Trophoblast cell (in vitro differentiated cells and primary cell): ENCODE measurements around the gene PSMB4.

Experiments
- DNase-seq, 2 donors: peaks; one replicate each; pipeline ENCODE4 v3.0.0-alpha.2; 2016
- H2AFZ ChIP-seq: 2 replicates; pipeline ENCODE4 v1.6.1; 2013; ENCODE audit warnings: low read length, moderate library complexity, mild to moderate bottlenecking; ENCODE audit not compliant: insufficient read depth, poor library complexity
- H2AK5ac ChIP-seq: 2 replicates; pipeline ENCODE4 v1.6.1; 2013; ENCODE audit warnings: mild to moderate bottlenecking, low read length
- H2BK120ac ChIP-seq: 2 replicates; pipeline ENCODE4 v1.6.1; 2013; ENCODE audit warnings: low read length, mild to moderate bottlenecking, moderate library complexity; ENCODE audit not compliant: insufficient read depth, poor library complexity
- H2BK12ac ChIP-seq: 2 replicates; pipeline ENCODE4 v1.6.1; 2013; ENCODE audit warnings: mild to moderate bottlenecking, low read length, moderate library complexity
- H2BK5ac ChIP-seq: 2 replicates; pipeline ENCODE4 v1.6.1; 2013; ENCODE audit warnings: low read length, low read depth, moderate library complexity, mild to moderate bottlenecking; ENCODE audit not compliant: poor library complexity
- H3K14ac ChIP-seq: 2 replicates; pipeline ENCODE4 v1.6.1; 2013; ENCODE audit warnings: mild to moderate bottlenecking, low read length
- H3K18ac ChIP-seq: 2 replicates; pipeline ENCODE4 v1.6.1; 2013; ENCODE audit warnings: mild to moderate bottlenecking, low read length
- H3K23ac ChIP-seq: 2 replicates; pipeline ENCODE4 v1.6.1; 2013; ENCODE audit warnings: low read length
- H3K27ac ChIP-seq: 2 replicates; pipeline ENCODE4 v1.5.1; 2013; ENCODE audit warnings: low read depth, mild to moderate bottlenecking, inconsistent platforms, low read length, moderate library complexity
- H3K27me3 ChIP-seq: 2 replicates; pipeline ENCODE4 v1.6.1; 2013; ENCODE audit warnings: inconsistent platforms, mild to moderate bottlenecking, low read length, moderate library complexity; ENCODE audit not compliant: insufficient read depth
- H3K36me3 ChIP-seq, 2 experiments: 1 replicate in 1 of 2; 2 replicates in 1 of 2; pipeline ENCODE4 v1.6.1; 2013; ENCODE audit warnings: low read length in 2 of 2, mild to moderate bottlenecking in 2 of 2, moderate library complexity in 1 of 2; ENCODE audit not compliant: insufficient read depth in 2 of 2, control insufficient read depth in 1 of 2
- H3K4ac ChIP-seq: 2 replicates; pipeline ENCODE4 v1.6.1; 2013; ENCODE audit warnings: low read depth, mild to moderate bottlenecking, low read length, moderate library complexity
- H3K4me1 ChIP-seq, 2 experiments: 1 replicate in 1 of 2; 2 replicates in 1 of 2; pipeline ENCODE4 v1.6.1; 2013; ENCODE audit warnings: low read length in 2 of 2, mild to moderate bottlenecking in 2 of 2, moderate library complexity in 1 of 2; ENCODE audit not compliant: insufficient read depth in 2 of 2, control insufficient read depth in 1 of 2
- H3K4me2 ChIP-seq: 2 replicates; pipeline ENCODE4 v1.6.1; 2013; ENCODE audit warnings: inconsistent platforms, mild to moderate bottlenecking, low read length, moderate library complexity
- H3K4me3 ChIP-seq: 2 replicates; pipeline ENCODE4 v1.5.1; 2013; ENCODE audit warnings: mild to moderate bottlenecking, low read depth, low read length, inconsistent platforms
- H3K79me1 ChIP-seq: one replicate; pipeline ENCODE4 v1.6.1; 2013; ENCODE audit warnings: low read length
- H3K79me2 ChIP-seq: 2 replicates; pipeline ENCODE4 v1.6.1; 2013; ENCODE audit warnings: low read length, mild to moderate bottlenecking; ENCODE audit not compliant: control insufficient read depth, insufficient read depth, poor library complexity
- H3K9ac ChIP-seq: 2 replicates; pipeline ENCODE4 v1.6.1; 2013; ENCODE audit warnings: mild to moderate bottlenecking, low read length
- H3K9me3 ChIP-seq: 2 replicates; pipeline ENCODE4 v1.6.1; 2013; ENCODE audit warnings: low read depth, mild to moderate bottlenecking, control low read depth, inconsistent platforms, low read length; ENCODE audit not compliant: insufficient read depth
- H4K12ac ChIP-seq: 2 replicates; pipeline ENCODE4 v1.6.1; 2013; ENCODE audit warnings: low read depth, mild to moderate bottlenecking, low read length, moderate library complexity
- H4K8ac ChIP-seq: 2 replicates; pipeline ENCODE4 v1.6.1; 2013; ENCODE audit warnings: low read depth, mild to moderate bottlenecking, low read length, moderate library complexity
- H4K91ac ChIP-seq: one replicate; pipeline ENCODE4 v1.6.1; 2013; ENCODE audit warnings: low read depth, mild to moderate bottlenecking, low read length, moderate library complexity
- WGBS: extraction: QIAGEN DNeasy Blood & Tissue Kit; methylation state at CpG from one replicate; pipeline ENCODE4 v1.1.7; 2013; ENCODE audit warnings: missing lambda C conversion rate; ENCODE audit not compliant: insufficient read length, insufficient coverage; ENCODE audit errors: extremely low coverage; 5-methylcytosine and 5-hydroxymethylcytosine counted together

PSMB4 gene

DNA sequence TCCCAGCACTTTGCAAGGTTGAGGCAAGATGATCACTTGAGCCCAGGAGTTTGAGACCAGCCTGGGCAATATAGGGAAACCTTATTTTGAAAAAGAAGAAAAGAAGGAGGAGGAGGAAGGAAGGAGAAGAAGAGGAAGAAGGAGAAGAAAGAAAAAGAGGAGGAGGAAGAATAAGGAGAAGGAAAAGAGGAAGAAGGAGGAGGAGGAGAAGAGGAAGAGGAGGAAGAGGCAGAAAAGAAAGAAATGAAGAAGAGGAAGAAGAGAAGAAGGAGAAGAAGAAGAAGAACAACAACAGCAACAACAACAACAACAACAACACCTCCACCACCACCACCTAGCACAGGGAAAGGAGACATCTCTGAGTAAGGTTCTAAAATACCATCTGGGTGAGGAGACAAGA, 37.5 kb upstream of the PSMB4 start:
- Histone ChIP-seq H2BK5ac (no peak overlapping the region), H3K9me3 (peaks cover 15% of the 10 kb centered on the region), H2AFZ (no peak overlapping the region), H3K79me2 (no peaks in the 10 kb centered on the region), H3K4ac (no peak overlapping the region), H2AK5ac (no peak overlapping the region), H4K12ac (no peak overlapping the region), H3K4me1 (no peaks in the 10 kb centered on the region), H3K79me1 (no peaks in the 10 kb centered on the region), H3K4me3 (no peak overlapping the region), H3K9ac (no peak overlapping the region), H3K27me3 (no peaks in the 10 kb centered on the region), H3K36me3 (peaks cover 2 to 3% of the 10 kb centered on the region in 2 experiments), H2BK12ac (no peak overlapping the region), H3K27ac (no peak overlapping the region), H3K23ac (no peak overlapping the region), H2BK120ac (no peak overlapping the region), H4K8ac (no peak overlapping the region), H3K18ac (no peak overlapping the region), H4K91ac (no peak overlapping the region), H3K14ac (no peak overlapping the region), H3K4me2 (no peak overlapping the region)
- DNase-seq, result no peak

DNA sequence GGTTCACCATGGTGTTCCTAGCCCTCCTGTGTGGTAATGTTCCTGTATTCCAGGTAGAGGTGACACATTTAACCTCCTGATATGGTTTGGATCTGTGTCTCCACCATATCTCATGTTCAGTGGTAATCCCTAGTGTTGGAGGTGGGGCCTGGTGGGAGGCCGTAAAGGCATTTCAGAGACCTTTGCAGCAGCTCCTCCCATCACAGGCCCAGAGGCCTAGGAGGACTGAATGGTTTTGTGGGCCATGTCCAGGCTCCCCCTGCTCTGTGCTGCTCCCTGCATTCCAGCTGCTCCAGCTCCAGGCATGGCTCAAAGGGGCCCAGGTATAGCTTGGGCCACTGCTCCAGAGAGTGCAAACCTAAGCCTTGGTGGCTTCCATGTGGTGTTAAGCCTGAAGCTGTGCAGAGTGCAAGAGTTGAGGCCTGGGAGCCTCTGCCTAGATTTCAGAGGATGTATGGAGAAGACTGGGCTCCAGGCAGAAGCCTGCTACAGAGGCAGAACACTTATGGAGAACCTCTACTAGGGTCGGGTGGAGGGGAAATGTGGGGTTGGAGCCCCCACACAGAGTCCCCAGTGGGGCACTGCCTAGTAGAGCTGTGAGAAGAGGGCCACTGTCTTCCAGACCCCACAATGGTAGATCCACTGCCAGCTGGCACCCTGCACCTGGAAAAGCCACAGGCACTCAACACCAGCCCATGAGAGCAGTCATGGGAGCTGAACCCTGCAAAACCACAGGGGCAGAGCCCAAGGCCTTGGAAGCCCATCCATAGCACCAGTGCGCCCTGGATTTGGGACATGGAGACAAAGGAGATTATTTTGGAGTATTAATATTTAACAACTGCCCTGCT, 36.8 kb upstream of the PSMB4 start:
- H3K27me3 ChIP-seq, result no peaks in the 10 kb centered on the region
- no peaks in the 10 kb centered on the region for H3K79me1 ChIP-seq
- H3K23ac ChIP-seq, result no peak overlapping the region
- no peak overlapping the region for H3K4me2 ChIP-seq
- H4K8ac ChIP-seq, result no peak overlapping the region
- H3K9me3 ChIP-seq, result peaks cover 15% of the 10 kb centered on the region
- H2BK120ac ChIP-seq, result no peak overlapping the region
- no peak overlapping the region for H3K14ac ChIP-seq
- H4K91ac ChIP-seq, result no peak overlapping the region
- H3K18ac ChIP-seq, result no peak overlapping the region
- no peak overlapping the region for H3K4ac ChIP-seq
- peaks cover 2 to 3% of the 10 kb centered on the region in 2 experiments for H3K36me3 ChIP-seq
- DNase-seq, result no peak
- H3K4me1 ChIP-seq, result no peaks in the 10 kb centered on the region
- no peak overlapping the region for H2BK12ac ChIP-seq
- H3K9ac ChIP-seq, result no peak overlapping the region
- H3K79me2 ChIP-seq, result no peaks in the 10 kb centered on the region
- H3K4me3 ChIP-seq, result no peak overlapping the region
- no peak overlapping the region for H2AK5ac ChIP-seq
- WGBS, result no CpG with 5 or more reads among the region's 3 CpGs
- no peak overlapping the region for H2AFZ ChIP-seq
- no peak overlapping the region for H4K12ac ChIP-seq
- no peak overlapping the region for H2BK5ac ChIP-seq
- H3K27ac ChIP-seq, result no peak overlapping the region

GRCh38 chr1:151364996-151365395, 34.4 kb upstream of the PSMB4 start:
- Histone ChIP-seq H3K4me2 (no peak overlapping the region), H3K4me1 (no peaks in the 10 kb centered on the region), H4K12ac (no peak overlapping the region), H4K8ac (no peak overlapping the region), H3K79me2 (no peaks in the 10 kb centered on the region), H3K18ac (no peak overlapping the region), H2BK12ac (no peak overlapping the region), H3K27ac (no peak overlapping the region), H2AK5ac (no peak overlapping the region), H4K91ac (no peak overlapping the region), H2BK120ac (no peak overlapping the region), H2BK5ac (no peak overlapping the region), H3K4ac (no peak overlapping the region), H3K4me3 (no peak overlapping the region), H2AFZ (no peak overlapping the region), H3K9ac (no peak overlapping the region), H3K9me3 (peaks cover 18% of the 10 kb centered on the region), H3K27me3 (no peaks in the 10 kb centered on the region), H3K23ac (no peak overlapping the region), H3K36me3 (peaks cover 2 to 3% of the 10 kb centered on the region in 2 experiments), H3K79me1 (no peaks in the 10 kb centered on the region), H3K14ac (no peak overlapping the region)
- no peak for DNase-seq
- no CpG with 5 or more reads among the region's 4 CpGs for WGBS

- Histone ChIP-seq H3K4me3 (no peak overlapping the region), H3K27ac (no peak overlapping the region), H4K8ac (no peak overlapping the region), H2BK5ac (no peak overlapping the region), H3K79me1 (peaks cover 2% of the 10 kb centered on the region), H3K4me1 (peaks cover 0 to 4% of the 10 kb centered on the region in 2 experiments), H3K9ac (no peak overlapping the region), H4K12ac (no peak overlapping the region), H3K36me3 (peaks cover 2 to 3% of the 10 kb centered on the region in 2 experiments), H2AFZ (no peak overlapping the region), H3K4me2 (no peak overlapping the region), H3K18ac (no peak overlapping the region), H2BK120ac (no peak overlapping the region), H3K9me3 (peaks cover 10% of the 10 kb centered on the region), H2AK5ac (no peak overlapping the region), H3K4ac (no peak overlapping the region), H2BK12ac (no peak overlapping the region), H4K91ac (no peak overlapping the region), H3K14ac (no peak overlapping the region), H3K23ac (no peak overlapping the region), H3K27me3 (no peaks in the 10 kb centered on the region), H3K79me2 (peaks cover 2% of the 10 kb centered on the region)
- DNase-seq, result no peak
- WGBS, result no CpG with 5 or more reads among the region's 8 CpGs
These were observed 31.5 kb upstream of the PSMB4 start for GRCh38 chr1:151367658-151368392.
